ENCODE results near the gene PGP.
A peak's percentile ranks its signal among the peaks of the same experiment; 100 is the strongest.

PGP gene

DNA sequence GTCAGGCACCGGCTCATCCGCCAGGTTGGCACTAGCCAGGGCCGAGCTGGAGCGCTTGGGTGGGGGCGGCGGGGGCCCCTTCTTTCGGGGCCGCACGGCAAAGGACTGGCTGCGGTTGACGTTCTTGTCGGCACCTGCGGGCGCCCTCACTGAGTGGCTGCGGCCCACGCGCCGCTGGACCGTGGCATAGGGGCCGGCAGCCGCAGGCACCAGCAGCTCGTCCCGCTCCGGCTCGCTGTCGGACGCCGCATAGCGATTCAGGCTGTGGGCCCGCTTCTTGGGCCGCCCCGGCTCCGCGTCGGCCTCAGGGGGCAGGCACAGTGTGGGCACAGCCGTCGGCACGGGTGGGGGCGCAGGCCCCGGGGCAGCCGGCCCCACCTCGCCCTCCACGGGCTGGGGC, 34.2 kb downstream of the PGP start:
- Histone ChIP-seq H3K9ac (ENCODE audit: low read length) (no peak overlapping the region), H3K23ac (ENCODE audit: low read length in 2 of 2) (no peak overlapping the region), H3K4me1 (ENCODE audit: control insufficient read depth, insufficient read depth, low read depth, low read length) (peaks cover 9% of the 10 kb centered on the region), H3K79me1 (replicated peaks; ENCODE audit: low read length, poor library complexity, severe bottlenecking) (peaks cover 7% of the 10 kb centered on the region), H4K91ac (ENCODE audit: low read length) (no peak overlapping the region), H2BK5ac (ENCODE audit: low read depth, low read length, poor library complexity, severe bottlenecking) (no peak overlapping the region), H3K14ac (ENCODE audit: low read length in 2 of 2) (no peak overlapping the region), H3K4me2 (ENCODE audit: low read length, poor library complexity, severe bottlenecking) (no peak overlapping the region), H3K27ac (ENCODE audit: low read length, poor library complexity, severe bottlenecking) (no peak overlapping the region), H3K18ac (ENCODE audit: low read depth in 1 of 2, low read length in 2 of 2) (no peak overlapping the region), H3K36me3 (ENCODE audit: control insufficient read depth in 1 of 2, insufficient read depth in 2 of 2, low read depth in 1 of 2, low read length in 2 of 2) (peaks cover 22 to 66% of the 10 kb centered on the region in 2 experiments), H3K4ac (ENCODE audit: low read depth in 1 of 2, low read length in 2 of 2) (no peak overlapping the region), H2BK15ac (ENCODE audit: low read depth, poor library complexity, severe bottlenecking) (no peak overlapping the region), H3K27me3 (ENCODE audit: control insufficient read depth in 1 of 2, insufficient read depth in 1 of 2, low read length in 2 of 2) (peaks cover 0 to 11% of the 10 kb centered on the region in 2 experiments), H2BK12ac (ENCODE audit: low read length in 2 of 2) (no peak overlapping the region), H3K4me3 (ENCODE audit: insufficient read depth in 1 of 2, low read depth in 1 of 2, low read length in 2 of 2) (no peak overlapping the region), H4K8ac (ENCODE audit: low read length) (no peak overlapping the region), H2AK5ac (ENCODE audit: low read length, severe bottlenecking) (no peak overlapping the region), H3K9me3 (ENCODE audit: control insufficient read depth, low read length) (no peaks in the 10 kb centered on the region), H2AFZ (ENCODE audit: low read depth, low read length) (no peak overlapping the region), H2BK120ac (ENCODE audit: low read depth, low read length) (no peak overlapping the region)
- 96% methylated on average over 43 of the region's 43 CpGs for WGBS
- DNase-seq = no peak

DNA sequence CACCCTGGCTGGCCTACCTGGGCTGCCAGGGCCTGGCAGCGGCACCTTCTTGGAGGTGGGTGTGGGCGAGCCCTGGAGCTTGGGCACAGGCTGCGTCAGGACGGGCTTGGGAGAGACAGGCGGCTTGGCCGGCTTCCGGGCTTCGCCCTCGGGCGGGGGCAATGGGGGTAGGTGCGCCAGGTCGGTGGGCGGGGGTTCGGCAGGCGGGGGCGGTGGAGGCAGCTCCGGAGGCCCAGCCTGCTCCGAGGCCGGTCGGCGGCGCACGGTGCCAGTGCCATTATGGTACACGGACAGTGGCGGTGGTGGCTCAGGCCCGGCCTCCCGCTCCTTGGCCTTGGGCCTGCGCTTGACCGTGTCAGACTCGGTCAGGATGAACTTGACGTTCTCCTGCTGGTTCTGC, 35.1 kb downstream of the PGP start:
- H3K9me3 ChIP-seq (ENCODE audit: control insufficient read depth, low read length) = no peaks in the 10 kb centered on the region
- no peak overlapping the region for H2AK5ac ChIP-seq (ENCODE audit: low read length, severe bottlenecking)
- H3K27ac ChIP-seq (ENCODE audit: low read length, poor library complexity, severe bottlenecking) = no peak overlapping the region
- no peak overlapping the region for H3K18ac ChIP-seq (ENCODE audit: low read depth in 1 of 2, low read length in 2 of 2)
- no peak for DNase-seq
- no peak overlapping the region for H3K14ac ChIP-seq (ENCODE audit: low read length in 2 of 2)
- no peak overlapping the region for H3K4ac ChIP-seq (ENCODE audit: low read depth in 1 of 2, low read length in 2 of 2)
- no peak overlapping the region for H4K8ac ChIP-seq (ENCODE audit: low read length)
- H3K23ac ChIP-seq (ENCODE audit: low read length in 2 of 2) = no peak overlapping the region
- H3K4me2 ChIP-seq (ENCODE audit: low read length, poor library complexity, severe bottlenecking) = no peak overlapping the region
- H2BK5ac ChIP-seq (ENCODE audit: low read depth, low read length, poor library complexity, severe bottlenecking) = no peak overlapping the region
- peaks cover 11% of the 10 kb centered on the region for H3K79me1 ChIP-seq (replicated peaks; ENCODE audit: low read length, poor library complexity, severe bottlenecking)
- peaks cover 0 to 5% of the 10 kb centered on the region in 2 experiments for H3K27me3 ChIP-seq (ENCODE audit: control insufficient read depth in 1 of 2, insufficient read depth in 1 of 2, low read length in 2 of 2)
- no peak overlapping the region for H2AFZ ChIP-seq (ENCODE audit: low read depth, low read length)
- peaks cover 9% of the 10 kb centered on the region for H3K4me1 ChIP-seq (ENCODE audit: control insufficient read depth, insufficient read depth, low read depth, low read length)
- 98% methylated on average over 30 of the region's 31 CpGs for WGBS
- H3K36me3 ChIP-seq (ENCODE audit: control insufficient read depth in 1 of 2, insufficient read depth in 2 of 2, low read depth in 1 of 2, low read length in 2 of 2) = peaks cover 31 to 75% of the 10 kb centered on the region in 2 experiments
- H2BK15ac ChIP-seq (ENCODE audit: low read depth, poor library complexity, severe bottlenecking) = no peak overlapping the region
- H3K9ac ChIP-seq (ENCODE audit: low read length) = no peak overlapping the region
- H2BK12ac ChIP-seq (ENCODE audit: low read length in 2 of 2) = no peak overlapping the region
- H4K91ac ChIP-seq (ENCODE audit: low read length) = no peak overlapping the region
- H3K4me3 ChIP-seq (ENCODE audit: insufficient read depth in 1 of 2, low read depth in 1 of 2, low read length in 2 of 2) = no peak overlapping the region
- H2BK120ac ChIP-seq (ENCODE audit: low read depth, low read length) = no peak overlapping the region

DNA sequence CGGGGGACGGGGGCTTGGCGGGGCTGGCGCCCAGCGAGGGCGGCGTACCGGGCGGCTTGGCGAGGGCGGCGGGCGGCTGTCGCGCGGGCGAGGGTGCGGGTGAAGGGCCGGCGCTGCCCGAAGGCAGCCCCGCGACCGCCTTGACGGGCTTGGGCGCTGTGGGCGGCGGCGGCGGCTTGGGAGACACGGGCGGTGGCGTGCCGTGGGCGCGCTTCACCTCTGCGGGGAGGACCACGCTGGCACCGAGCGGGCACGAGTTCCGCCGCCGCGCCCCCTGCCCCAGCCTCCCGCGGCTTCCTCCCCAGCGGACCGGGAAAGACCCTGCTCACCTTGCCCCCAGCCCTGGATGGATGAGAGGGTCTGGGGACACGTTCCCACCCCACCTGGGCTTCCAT, 35.5 kb downstream of the PGP start:
- Histone ChIP-seq H3K79me1 (replicated peaks; ENCODE audit: low read length, poor library complexity, severe bottlenecking) (peaks cover 12% of the 10 kb centered on the region), H3K18ac (ENCODE audit: low read depth in 1 of 2, low read length in 2 of 2) (no peak overlapping the region), H3K4ac (ENCODE audit: low read depth in 1 of 2, low read length in 2 of 2) (no peak overlapping the region), H3K9ac (ENCODE audit: low read length) (no peak overlapping the region), H3K27me3 (ENCODE audit: control insufficient read depth in 1 of 2, insufficient read depth in 1 of 2, low read length in 2 of 2) (peaks cover 0 to under 1% of the 10 kb centered on the region in 2 experiments), H3K23ac (ENCODE audit: low read length in 2 of 2) (no peak overlapping the region), H2AK5ac (ENCODE audit: low read length, severe bottlenecking) (no peak overlapping the region), H2BK12ac (ENCODE audit: low read length in 2 of 2) (no peak overlapping the region), H4K91ac (ENCODE audit: low read length) (no peak overlapping the region), H3K36me3 (ENCODE audit: control insufficient read depth in 1 of 2, insufficient read depth in 2 of 2, low read depth in 1 of 2, low read length in 2 of 2) (peaks cover 36 to 80% of the 10 kb centered on the region in 2 experiments), H4K8ac (ENCODE audit: low read length) (no peak overlapping the region), H3K4me3 (ENCODE audit: insufficient read depth in 1 of 2, low read depth in 1 of 2, low read length in 2 of 2) (no peak overlapping the region), H3K9me3 (ENCODE audit: control insufficient read depth, low read length) (no peaks in the 10 kb centered on the region), H3K14ac (ENCODE audit: low read length in 2 of 2) (no peak overlapping the region), H3K4me2 (ENCODE audit: low read length, poor library complexity, severe bottlenecking) (no peak overlapping the region), H2BK15ac (ENCODE audit: low read depth, poor library complexity, severe bottlenecking) (no peak overlapping the region), H2BK120ac (ENCODE audit: low read depth, low read length) (no peak overlapping the region), H2BK5ac (ENCODE audit: low read depth, low read length, poor library complexity, severe bottlenecking) (no peak overlapping the region), H2AFZ (ENCODE audit: low read depth, low read length) (no peak overlapping the region), H3K4me1 (ENCODE audit: control insufficient read depth, insufficient read depth, low read depth, low read length) (peaks cover 6% of the 10 kb centered on the region), H3K27ac (ENCODE audit: low read length, poor library complexity, severe bottlenecking) (no peak overlapping the region)
- DNase-seq = no peak
- 72% methylated on average over 22 of the region's 50 CpGs for WGBS

- H2BK15ac ChIP-seq (ENCODE audit: low read depth, poor library complexity, severe bottlenecking) = no peak overlapping the region
- peaks cover 12% of the 10 kb centered on the region for H3K79me1 ChIP-seq (replicated peaks; ENCODE audit: low read length, poor library complexity, severe bottlenecking)
- peaks cover 41 to 85% of the 10 kb centered on the region in 2 experiments for H3K36me3 ChIP-seq (ENCODE audit: control insufficient read depth in 1 of 2, insufficient read depth in 2 of 2, low read depth in 1 of 2, low read length in 2 of 2)
- no peak overlapping the region for H2AK5ac ChIP-seq (ENCODE audit: low read length, severe bottlenecking)
- H3K27ac ChIP-seq (ENCODE audit: low read length, poor library complexity, severe bottlenecking) = no peak overlapping the region
- H3K4me2 ChIP-seq (ENCODE audit: low read length, poor library complexity, severe bottlenecking) = no peak overlapping the region
- H3K9me3 ChIP-seq (ENCODE audit: control insufficient read depth, low read length) = no peaks in the 10 kb centered on the region
- H2BK12ac ChIP-seq (ENCODE audit: low read length in 2 of 2) = no peak overlapping the region
- no peak overlapping the region for H2BK5ac ChIP-seq (ENCODE audit: low read depth, low read length, poor library complexity, severe bottlenecking)
- peak overlapping the region; percentile 30 for H4K91ac ChIP-seq (ENCODE audit: low read length)
- no peak overlapping the region for H2AFZ ChIP-seq (ENCODE audit: low read depth, low read length)
- H3K4me3 ChIP-seq (ENCODE audit: insufficient read depth in 1 of 2, low read depth in 1 of 2, low read length in 2 of 2) = no peak overlapping the region
- H3K9ac ChIP-seq (ENCODE audit: low read length) = no peak overlapping the region
- H4K8ac ChIP-seq (ENCODE audit: low read length) = no peak overlapping the region
- H3K18ac ChIP-seq (ENCODE audit: low read depth in 1 of 2, low read length in 2 of 2) = no peak overlapping the region
- H3K23ac ChIP-seq (ENCODE audit: low read length in 2 of 2) = no peak overlapping the region
- H3K4ac ChIP-seq (ENCODE audit: low read depth in 1 of 2, low read length in 2 of 2) = no peak overlapping the region
- H3K14ac ChIP-seq (ENCODE audit: low read length in 2 of 2) = no peak overlapping the region
- no peaks in the 10 kb centered on the region for H3K27me3 ChIP-seq (ENCODE audit: control insufficient read depth in 1 of 2, insufficient read depth in 1 of 2, low read length in 2 of 2)
- no peak overlapping the region for H2BK120ac ChIP-seq (ENCODE audit: low read depth, low read length)
- no peak for DNase-seq
- WGBS = 52% methylated on average over 39 of the region's 106 CpGs
- H3K4me1 ChIP-seq (ENCODE audit: control insufficient read depth, insufficient read depth, low read depth, low read length) = peaks cover 1% of the 10 kb centered on the region
Measured at GRCh38 chr16:2178321-2179106, 36.1 kb downstream of the PGP start.

All from mesenchymal stem cell (in vitro differentiated cells and primary cell).